H1 (cell line): Measurements from ENCODE around the gene FRMD4A. TPM values are rescaled to one million over a fixed set of nuclear protein-coding genes. Genes with fewer than 3 reads are reported as not detected.

Experiments used
- CTCF ChIA-PET: fragments of 300-600 bp; sonication (Branson Sonifier 250); formaldehyde crosslinking; loops from one replicate; lab custom pipeline; 2021; ENCODE audit not compliant: partially characterized antibody; lab: Charles Lee
- POLR2A ChIA-PET: fragments of 300-600 bp; sonication (Branson Sonifier 250); formaldehyde crosslinking; loops from one replicate; lab custom pipeline; 2021; ENCODE audit warnings: inconsistent platforms; ENCODE audit not compliant: partially characterized antibody; lab: Charles Lee
- DNase-seq, 2 experiments: peaks; one replicate each; pipeline versions ENCODE4 v3.0.0 to v3.0.0-alpha.2; 2010 to 2022; ENCODE audit warnings: low spot score in 2 of 2, low read depth in 1 of 2, mixed read lengths in 1 of 2
- FAIRE-seq: peaks from 2 replicates; lab custom pipeline; 2011; peaks lifted over from hg19 to GRCh38; lab: Jason Lieb, UNC
- H2AFZ ChIP-seq: 2 replicates; pipeline ENCODE4 v1.8.1; 2012; ENCODE audit warnings: low read length, inconsistent platforms
- H2AK5ac ChIP-seq: 2 replicates; pipeline ENCODE4 v1.6.1; 2013; ENCODE audit warnings: low read depth, low read length
- H2BK120ac ChIP-seq: replicated peaks from 2 replicates; pipeline ENCODE3; 2013; ENCODE audit warnings: low read depth, low read length, inconsistent platforms
- H2BK12ac ChIP-seq: 2 replicates; pipeline ENCODE4 v1.6.1; 2013; ENCODE audit warnings: low read depth, low read length
- H2BK15ac ChIP-seq: 2 replicates; pipeline ENCODE4 v1.6.1; 2013; ENCODE audit warnings: low read length
- H2BK20ac ChIP-seq: 2 replicates; pipeline ENCODE4 v1.6.1; 2013; ENCODE audit warnings: low read length
- H2BK5ac ChIP-seq: 2 replicates; pipeline ENCODE4 v1.6.1; 2013; ENCODE audit warnings: low read depth, low read length
- H3K14ac ChIP-seq: 2 replicates; pipeline ENCODE4 v1.6.1; 2013; ENCODE audit warnings: inconsistent platforms; ENCODE audit not compliant: insufficient read length
- H3K18ac ChIP-seq: 2 replicates; pipeline ENCODE4 v1.6.1; 2013; ENCODE audit warnings: low read length; ENCODE audit errors: extremely low read depth
- H3K23ac ChIP-seq: 2 replicates; pipeline ENCODE4 v1.6.1; 2013; ENCODE audit warnings: inconsistent platforms; ENCODE audit not compliant: insufficient read length
- H3K23me2 ChIP-seq: 2 replicates; pipeline ENCODE4 v1.6.1; 2013; ENCODE audit warnings: low read depth, low read length
- H3K27ac ChIP-seq: 2 replicates; pipeline ENCODE4 v1.6.1; 2011; ENCODE audit warnings: low read depth, low read length, inconsistent platforms
- H3K27me3 ChIP-seq, 4 experiments: replicated peaks in 1 of 4; 1 replicate in 1 of 4; 2 replicates in 3 of 4; pipeline versions ENCODE4 v1.6.1 to v1.8.1; 2011 to 2013; ENCODE audit warnings: low read length in 3 of 4, mild to moderate bottlenecking in 3 of 4, inconsistent platforms in 2 of 4, mixed read lengths in 2 of 4, moderate library complexity in 1 of 4; ENCODE audit not compliant: control insufficient read depth in 3 of 4, insufficient read depth in 3 of 4; ENCODE audit errors: extremely low read depth in 1 of 4
- H3K36me3 ChIP-seq, 4 experiments: 2 replicates each; pipeline versions ENCODE4 v1.6.1 to v1.8.1; 2011 to 2013; ENCODE audit warnings: mild to moderate bottlenecking in 4 of 4, low read length in 3 of 4, moderate library complexity in 2 of 4, control low read depth in 1 of 4, inconsistent platforms in 1 of 4; ENCODE audit not compliant: insufficient read depth in 4 of 4, control insufficient read depth in 2 of 4
- H3K4ac ChIP-seq: replicated peaks from 2 replicates; pipeline ENCODE3; 2013; ENCODE audit warnings: low read length, low read depth, mixed read lengths, inconsistent platforms; ENCODE audit not compliant: insufficient read length
- H3K4me1 ChIP-seq, 4 experiments: replicated peaks in 1 of 4; 1 replicate in 1 of 4; 2 replicates in 3 of 4; pipeline versions ENCODE4 v1.6.1 to v1.8.1; 2011 to 2013; ENCODE audit warnings: low read length in 3 of 4, inconsistent platforms in 2 of 4, mixed read lengths in 1 of 4; ENCODE audit not compliant: insufficient read depth in 4 of 4, control insufficient read depth in 3 of 4
- H3K4me2 ChIP-seq, 2 experiments: 2 replicates each; pipeline versions ENCODE4 v1.6.1 to v1.8.1; 2011 to 2013; ENCODE audit warnings: low read depth in 2 of 2, low read length in 2 of 2, control low read depth in 1 of 2, inconsistent platforms in 1 of 2, mild to moderate bottlenecking in 1 of 2; ENCODE audit not compliant: insufficient read depth in 1 of 2
- H3K4me3 ChIP-seq, 4 experiments: fragments of 200-600, 300-600 bp in 1 of 4; sonication (generic), shearing (Covaris generic), sonication (Bioruptor Twin) in 1 of 4; 2 replicates each; pipeline versions ENCODE4 v1.5.1 to v1.8.1; 2011 to 2016; ENCODE audit warnings: low read length in 4 of 4, low read depth in 3 of 4, control low read depth in 2 of 4, inconsistent platforms in 2 of 4, mild to moderate bottlenecking in 2 of 4, mixed read lengths in 1 of 4, moderate library complexity in 1 of 4; ENCODE audit not compliant: insufficient read depth in 2 of 4; ENCODE audit errors: extremely low read depth in 1 of 4
- H3K56ac ChIP-seq: replicated peaks from 2 replicates; pipeline ENCODE3; 2013; ENCODE audit warnings: low read depth, mild to moderate bottlenecking, mixed read lengths, low read length, inconsistent platforms; ENCODE audit not compliant: insufficient read length
- H3K79me1 ChIP-seq: 2 replicates; pipeline ENCODE4 v1.6.1; 2013; ENCODE audit warnings: low read depth, low read length, control low read depth
- H3K79me2 ChIP-seq, 2 experiments: 2 replicates each; pipeline versions ENCODE4 v1.6.1 to v1.8.1; 2012 to 2013; ENCODE audit warnings: low read length in 2 of 2, mild to moderate bottlenecking in 2 of 2, inconsistent platforms in 1 of 2; ENCODE audit not compliant: insufficient read depth in 2 of 2, control insufficient read depth in 1 of 2
- H3K9ac ChIP-seq, 4 experiments: replicated peaks in 1 of 4; 1 replicate in 1 of 4; 2 replicates in 3 of 4; pipeline versions ENCODE4 v1.6.1 to v1.8.1; 2011 to 2013; ENCODE audit warnings: low read depth in 3 of 4, low read length in 3 of 4, control low read depth in 2 of 4, mild to moderate bottlenecking in 2 of 4, moderate library complexity in 2 of 4, inconsistent platforms in 1 of 4; ENCODE audit errors: extremely low read depth in 1 of 4
- H3K9me3 ChIP-seq, 2 experiments: 2 replicates each; pipeline versions ENCODE4 v1.6.1 to v1.8.1; 2012 to 2013; ENCODE audit warnings: mild to moderate bottlenecking in 2 of 2, moderate library complexity in 2 of 2, control low read depth in 1 of 2, inconsistent platforms in 1 of 2, low read depth in 1 of 2, low read length in 1 of 2, mixed read lengths in 1 of 2; ENCODE audit not compliant: insufficient read depth in 2 of 2
- H4K20me1 ChIP-seq, 2 experiments: replicated peaks in 1 of 2; 2 replicates each; pipeline versions ENCODE3 to v1.8.1; 2011 to 2013; ENCODE audit warnings: inconsistent platforms in 2 of 2, low read length in 2 of 2, mild to moderate bottlenecking in 1 of 2; ENCODE audit not compliant: insufficient read depth in 2 of 2, control insufficient read depth in 1 of 2
- H4K5ac ChIP-seq: 2 replicates; pipeline ENCODE4 v1.6.1; 2013; ENCODE audit warnings: low read length, low read depth, mixed read lengths, inconsistent platforms; ENCODE audit not compliant: insufficient read length
- H4K8ac ChIP-seq: 2 replicates; pipeline ENCODE4 v1.8.0; 2013; ENCODE audit warnings: mild to moderate bottlenecking, moderate library complexity, low read length, inconsistent platforms; ENCODE audit not compliant: insufficient read depth; ENCODE audit errors: extremely low read depth
- H4K91ac ChIP-seq: replicated peaks from 2 replicates; pipeline ENCODE3; 2013; ENCODE audit warnings: low read length, mixed read lengths, inconsistent platforms; ENCODE audit not compliant: insufficient read length
- EZH2 ChIP-seq: fragments of 200-600 bp; sonication (generic); IDR thresholded peaks from 2 replicates; pipeline ENCODE4 v1.7.1; 2012; ENCODE audit warnings: low read depth, mild to moderate bottlenecking, moderate library complexity, low read length, inconsistent platforms; ENCODE audit not compliant: severe bottlenecking
- FOSL1 ChIP-seq: IDR thresholded peaks from 2 replicates; pipeline ENCODE4 v1.6.1; 2011; ENCODE audit warnings: mild to moderate bottlenecking, low read depth, low read length, moderate library complexity; ENCODE audit not compliant: insufficient read depth
- WGBS, 2 experiments: shearing (Covaris generic) in 1 of 2; methylation state at CpG; one replicate each; pipeline versions ENCODE4 v1.1.6 to v1.1.7; 2013 to 2015; ENCODE audit warnings: low lambda C conversion rate in 2 of 2, mixed read lengths in 2 of 2, inconsistent platforms in 1 of 2, low coverage in 1 of 2, missing lambda C conversion rate in 1 of 2; ENCODE audit not compliant: insufficient replicate concordance in 2 of 2, insufficient coverage in 1 of 2, insufficient read length in 1 of 2; ENCODE audit errors: extremely low coverage in 1 of 2, missing lambda C conversion rate in 1 of 2; 5-methylcytosine and 5-hydroxymethylcytosine counted together
- polyA plus RNA-seq, 7 experiments: library from polyadenylated mRNA; depleted of rRNA in 3 of 7; stranded (reverse) in 5 of 7; unstranded in 2 of 7; fragments of >200 nt in 5 of 7; fragments of 200-250 nt in 2 of 7; gene quantifications; 1 replicate in 5 of 7; 2 replicates in 1 of 7; 4 replicates in 1 of 7; pipeline versions ENCODE4 v1.2.1 to v1.2.3, GENCODE V29; 2011 to 2013; ENCODE audit warnings: missing spikeins in 2 of 7, mixed read lengths in 2 of 7
- total RNA-seq: library from RNA; stranded (reverse); fragmentation: NEBNext Ultra II Directional; extraction: Animal tissue kit (Norgen Biotek cat#: 25700); gene quantifications from 2 replicates; pipeline ENCODE4 v1.2.1, GENCODE V29; 2021

FRMD4A gene
- total and polyA plus RNA-seq, 2 of the 8 experiments (the other 6 are each of a cell fraction or from before 2014, with no cell fraction given), result 38.6 to 39.6 TPM

- no peak overlapping the region for H2BK5ac ChIP-seq
- H2BK15ac ChIP-seq, result no peak overlapping the region
- no peaks in the 10 kb centered on the region for H3K23me2 ChIP-seq
- peaks cover 0 to 3% of the 10 kb centered on the region in 2 experiments; a peak in 1 of 4 replicates for H3K9me3 ChIP-seq
- H4K8ac ChIP-seq, result no peak overlapping the region
- TF ChIP-seq EZH2 (no peak), FOSL1 (no peak)
- no peak for DNase-seq
- no peaks in the 10 kb centered on the region for H3K79me2 ChIP-seq
- no peak overlapping the region for H3K4me3 ChIP-seq
- no peak for FAIRE-seq
- H3K23ac ChIP-seq, result no peak overlapping the region
- no peak overlapping the region for H3K27ac ChIP-seq
- H4K91ac ChIP-seq, result no peak overlapping the region
- no peaks in the 10 kb centered on the region for H3K36me3 ChIP-seq
- no peak overlapping the region for H3K4me2 ChIP-seq
- H3K14ac ChIP-seq, result no peak overlapping the region
- no peak overlapping the region for H4K5ac ChIP-seq
- no peak overlapping the region for H2AK5ac ChIP-seq
- CTCF ChIA-PET, result interaction anchor here (1.0 to 1.4 kb wide), 2 partner anchors 14 to 293 kb away, joined by 3 read pairs; no protein-coding TSS in a partner anchor
- H3K4ac ChIP-seq, result no peak overlapping the region
- no peaks in the 10 kb centered on the region for H4K20me1 ChIP-seq
- H2BK20ac ChIP-seq, result no peak overlapping the region
- H2BK12ac ChIP-seq, result no peak overlapping the region
- no peak overlapping the region for H2AFZ ChIP-seq
- 88% methylated on average over 3 of the region's 3 CpGs; no CpG with 5 or more reads in 1 of the 2 experiments for WGBS, 2 experiments
- no peak overlapping the region for H3K18ac ChIP-seq
- no peaks in the 10 kb centered on the region for H3K27me3 ChIP-seq
- POLR2A ChIA-PET, result interaction anchor here (1.0 to 1.1 kb wide), 2 partner anchors 26 to 107 kb away, joined by 3 read pairs; no protein-coding TSS in a partner anchor
- H3K9ac ChIP-seq, result no peak overlapping the region
- H3K56ac ChIP-seq, result no peak overlapping the region
- H3K79me1 ChIP-seq, result no peaks in the 10 kb centered on the region
- H2BK120ac ChIP-seq, result no peak overlapping the region
- peaks cover 0 to 3% (median 0%) of the 10 kb centered on the region in 4 experiments; a peak in 1 of 7 replicates for H3K4me1 ChIP-seq
Observed at GRCh38 chr10:14077430-14077829, 253.3 kb downstream of the FRMD4A start.
